Mesendoderm (in vitro differentiated cells): ENCODE measurements around the gene RGS17.
"Not testable (repeated sequence)": the region's sequence is repeated elsewhere in the genome, so short reads cannot be mapped to it uniquely, and the experiment has no call there.

ENCODE experiments used
- DNase-seq: peaks from one replicate; pipeline ENCODE4 v3.0.0; 2013
- H2AK5ac ChIP-seq: 2 replicates; pipeline ENCODE4 v1.6.1; 2013; ENCODE audit warnings: low read length, inconsistent platforms
- H2BK120ac ChIP-seq: 2 replicates; pipeline ENCODE4 v1.6.1; 2013; ENCODE audit warnings: low read depth, mild to moderate bottlenecking, low read length, moderate library complexity, mixed read lengths
- H2BK15ac ChIP-seq: replicated peaks from 2 replicates; pipeline ENCODE4 v1.6.1; 2013; ENCODE audit warnings: low read depth, mild to moderate bottlenecking, moderate library complexity
- H2BK5ac ChIP-seq: 2 replicates; pipeline ENCODE4 v1.6.1; 2013; ENCODE audit warnings: low read length, inconsistent platforms
- H3K18ac ChIP-seq: 2 replicates; pipeline ENCODE4 v1.6.1; 2013; ENCODE audit warnings: mild to moderate bottlenecking, low read length, mixed read lengths
- H3K23ac ChIP-seq: one replicate; pipeline ENCODE4 v1.6.1; 2013; ENCODE audit warnings: low read length
- H3K27ac ChIP-seq: 2 replicates; pipeline ENCODE4 v1.5.1; 2013; ENCODE audit warnings: low read depth, mild to moderate bottlenecking, inconsistent platforms, low read length, moderate library complexity
- H3K27me3 ChIP-seq: 2 replicates; pipeline ENCODE4 v1.6.1; 2013; ENCODE audit warnings: low read length, control low read depth, mild to moderate bottlenecking, inconsistent platforms; ENCODE audit not compliant: insufficient read depth, poor library complexity
- H3K36me3 ChIP-seq: 2 replicates; pipeline ENCODE4 v1.6.1; 2013; ENCODE audit warnings: low read length, inconsistent platforms; ENCODE audit not compliant: control insufficient read depth, insufficient read depth
- H3K4ac ChIP-seq: one replicate; pipeline ENCODE4 v1.6.1; 2013; ENCODE audit warnings: low read depth, mild to moderate bottlenecking, low read length, moderate library complexity
- H3K4me1 ChIP-seq: 2 replicates; pipeline ENCODE4 v1.6.1; 2013; ENCODE audit warnings: low read depth, low read length, inconsistent platforms; ENCODE audit not compliant: control insufficient read depth
- H3K4me2 ChIP-seq: 2 replicates; pipeline ENCODE4 v1.6.1; 2013; ENCODE audit warnings: low read length
- H3K4me3 ChIP-seq: 2 replicates; pipeline ENCODE4 v1.5.1; 2013; ENCODE audit warnings: mild to moderate bottlenecking, low read length
- H3K56ac ChIP-seq: one replicate; pipeline ENCODE4 v1.6.1; 2013; ENCODE audit warnings: low read length
- H3K79me1 ChIP-seq: 2 replicates; pipeline ENCODE4 v1.6.1; 2013; ENCODE audit warnings: low read length, inconsistent platforms
- H3K79me2 ChIP-seq: 2 replicates; pipeline ENCODE4 v1.6.1; 2013; ENCODE audit warnings: mild to moderate bottlenecking, low read length; ENCODE audit not compliant: control insufficient read depth, insufficient read depth
- H3K9ac ChIP-seq: 2 replicates; pipeline ENCODE4 v1.6.1; 2013; ENCODE audit warnings: low read length, inconsistent platforms
- H4K5ac ChIP-seq: one replicate; pipeline ENCODE4 v1.6.1; 2013; ENCODE audit warnings: low read length
- H4K8ac ChIP-seq: one replicate; pipeline ENCODE4 v1.6.1; 2013; ENCODE audit warnings: low read depth, mild to moderate bottlenecking, control low read depth, low read length, moderate library complexity
- WGBS: extraction: QIAGEN DNeasy Blood & Tissue Kit; methylation state at CpG from one replicate; pipeline ENCODE4 v1.1.7; 2013; ENCODE audit warnings: low lambda C conversion rate, missing lambda C conversion rate; ENCODE audit not compliant: insufficient coverage; ENCODE audit errors: extremely low coverage; 5-methylcytosine and 5-hydroxymethylcytosine counted together

RGS17 gene

GRCh38 chr6:153001767-153002612, 129.1 kb downstream of the RGS17 start:
- Histone ChIP-seq H2BK120ac (no peak overlapping the region), H2AK5ac (peak overlapping the region; percentile 71), H3K36me3 (no peaks in the 10 kb centered on the region), H3K23ac (peak overlapping the region; percentile 92), H3K79me1 (peaks cover 8% of the 10 kb centered on the region), H3K9ac (peak overlapping the region; percentile 98), H3K4me2 (peak overlapping the region; percentile 97), H3K4me3 (peak overlapping the region; percentile 99), H2BK15ac (no peak overlapping the region), H3K27me3 (no peaks in the 10 kb centered on the region), H3K4ac (peak overlapping the region; percentile 70), H3K56ac (peak overlapping the region; percentile 98), H3K4me1 (peaks cover 2% of the 10 kb centered on the region), H4K8ac (no peak overlapping the region), H2BK5ac (no peak overlapping the region), H3K79me2 (peaks cover 33% of the 10 kb centered on the region), H3K27ac (no peak overlapping the region), H4K5ac (no peak overlapping the region), H3K18ac (peak overlapping the region; percentile 46)
- no CpG with 5 or more reads among the region's 31 CpGs for WGBS
- DNase-seq = peak; percentile 40

- H2BK120ac ChIP-seq, H3K27me3 ChIP-seq, H3K56ac ChIP-seq, H3K23ac ChIP-seq, H2BK5ac ChIP-seq, H3K27ac ChIP-seq, H4K8ac ChIP-seq, H3K9ac ChIP-seq, H3K4ac ChIP-seq, H3K4me2 ChIP-seq, H2BK15ac ChIP-seq, H3K4me3 ChIP-seq, H3K18ac ChIP-seq, H4K5ac ChIP-seq, H3K4me1 ChIP-seq, H3K79me1 ChIP-seq, DNase-seq, H2AK5ac ChIP-seq, H3K36me3 ChIP-seq: not testable (repeated sequence)
- H3K79me2 ChIP-seq = peaks cover 33% of the 10 kb centered on the region
- WGBS = no CpG with 5 or more reads among the region's 9 CpGs
Observed at GRCh38 chr6:153000790-153001189, 130.3 kb downstream of the RGS17 start.

- H3K4me1 ChIP-seq = peaks cover 2% of the 10 kb centered on the region
- H2BK5ac ChIP-seq = no peak overlapping the region
- DNase-seq = no peak
- peaks cover 33% of the 10 kb centered on the region for H3K79me2 ChIP-seq
- H3K36me3 ChIP-seq = no peaks in the 10 kb centered on the region
- no peak overlapping the region for H2BK15ac ChIP-seq
- H3K4me3 ChIP-seq = no peak overlapping the region
- H3K9ac ChIP-seq = no peak overlapping the region
- H3K23ac ChIP-seq = no peak overlapping the region
- no peak overlapping the region for H3K4ac ChIP-seq
- H4K5ac ChIP-seq = no peak overlapping the region
- H3K18ac ChIP-seq = no peak overlapping the region
- no peak overlapping the region for H2BK120ac ChIP-seq
- peaks cover 8% of the 10 kb centered on the region for H3K79me1 ChIP-seq
- H2AK5ac ChIP-seq = no peak overlapping the region
- H4K8ac ChIP-seq = no peak overlapping the region
- H3K27ac ChIP-seq = no peak overlapping the region
- H3K4me2 ChIP-seq = no peak overlapping the region
- no peaks in the 10 kb centered on the region for H3K27me3 ChIP-seq
- H3K56ac ChIP-seq = no peak overlapping the region
Observed at GRCh38 chr6:153000243-153000642, 130.8 kb downstream of the RGS17 start.

GRCh38 chr6:152999538-152999937, 131.5 kb downstream of the RGS17 start:
- not testable (repeated sequence) for H3K4me3 ChIP-seq, H3K56ac ChIP-seq, H2BK5ac ChIP-seq, H3K27ac ChIP-seq, H3K79me1 ChIP-seq, H2BK120ac ChIP-seq, H2AK5ac ChIP-seq, H3K27me3 ChIP-seq, H4K8ac ChIP-seq, H3K4ac ChIP-seq, H3K9ac ChIP-seq, H4K5ac ChIP-seq, H3K4me1 ChIP-seq, H3K23ac ChIP-seq, H2BK15ac ChIP-seq, H3K18ac ChIP-seq, H3K36me3 ChIP-seq, H3K4me2 ChIP-seq, DNase-seq
- WGBS = no CpG with 5 or more reads among the region's 2 CpGs
- H3K79me2 ChIP-seq = peaks cover 33% of the 10 kb centered on the region

GRCh38 chr6:152993847-152994246, 137.2 kb downstream of the RGS17 start:
- Histone ChIP-seq H3K79me2 (peaks cover 16% of the 10 kb centered on the region), H3K4me2 (no peak overlapping the region), H3K4me3 (no peak overlapping the region), H3K4me1 (no peaks in the 10 kb centered on the region), H2BK120ac (no peak overlapping the region), H3K4ac (no peak overlapping the region), H3K18ac (no peak overlapping the region), H2AK5ac (no peak overlapping the region), H3K79me1 (peaks cover 6% of the 10 kb centered on the region), H3K23ac (no peak overlapping the region), H3K9ac (no peak overlapping the region), H4K8ac (no peak overlapping the region), H3K36me3 (no peaks in the 10 kb centered on the region), H3K27me3 (no peaks in the 10 kb centered on the region), H4K5ac (no peak overlapping the region), H2BK5ac (no peak overlapping the region), H3K56ac (no peak overlapping the region), H2BK15ac (no peak overlapping the region), H3K27ac (no peak overlapping the region)
- DNase-seq = no peak

DNA sequence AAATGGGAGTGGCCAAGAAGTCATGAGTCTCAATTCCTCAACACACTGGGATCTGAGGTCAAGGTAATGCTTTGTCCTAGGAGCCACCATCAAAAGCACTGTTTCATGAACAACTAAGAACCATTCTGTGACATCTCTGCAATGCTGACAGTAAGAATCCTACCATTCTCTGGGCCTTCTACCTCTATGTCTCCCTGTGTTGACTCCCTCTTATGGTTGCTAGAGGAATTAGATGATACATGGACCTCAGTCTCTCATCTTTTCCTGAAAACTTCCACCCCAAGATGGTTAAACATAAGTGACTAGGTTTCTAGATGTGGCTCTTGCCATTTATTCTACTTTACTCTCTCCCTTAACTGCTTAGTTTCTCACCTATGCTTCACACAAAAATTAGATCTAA, 137.7 kb downstream of the RGS17 start:
- Histone ChIP-seq H3K18ac (no peak overlapping the region), H4K5ac (no peak overlapping the region), H3K56ac (no peak overlapping the region), H2BK5ac (no peak overlapping the region), H3K9ac (no peak overlapping the region), H3K79me2 (peaks cover 16% of the 10 kb centered on the region), H3K4me1 (no peaks in the 10 kb centered on the region), H3K36me3 (no peaks in the 10 kb centered on the region), H2BK15ac (no peak overlapping the region), H2AK5ac (no peak overlapping the region), H3K27me3 (no peaks in the 10 kb centered on the region), H2BK120ac (no peak overlapping the region), H3K27ac (no peak overlapping the region), H3K23ac (no peak overlapping the region), H3K4me2 (no peak overlapping the region), H4K8ac (no peak overlapping the region), H3K4me3 (no peak overlapping the region), H3K79me1 (peaks cover 6% of the 10 kb centered on the region), H3K4ac (no peak overlapping the region)
- peak; percentile 56 for DNase-seq
